DOHH2 (cell line): ENCODE data around the gene CCDC144A.
"Not testable (repeated sequence)": the region's sequence is repeated elsewhere in the genome, so short reads cannot be mapped to it uniquely, and the experiment has no call there.

Experiments
- H3F3A ChIP-seq: fragments of 200-600 bp; sonication (generic), shearing (Covaris generic); 2 replicates; pipeline ENCODE4 v1.6.0; 2016; ENCODE audit warnings: antibody characterized with exemption, mild to moderate bottlenecking; ENCODE audit not compliant: control insufficient read depth, insufficient read depth
- H3K27ac ChIP-seq: fragments of 200-600 bp; sonication (generic); 2 replicates; pipeline ENCODE4 v1.5.1; 2014; ENCODE audit warnings: low read depth, mild to moderate bottlenecking, low read length, moderate library complexity
- H3K27me3 ChIP-seq: fragments of 200-600 bp; sonication (generic); 2 replicates; pipeline ENCODE4 v1.6.1; 2014; ENCODE audit warnings: mild to moderate bottlenecking, low read length, mixed read lengths; ENCODE audit not compliant: control insufficient read depth
- H3K36me3 ChIP-seq: fragments of 200-600 bp; sonication (generic); 2 replicates; pipeline ENCODE4 v1.6.1; 2014; ENCODE audit warnings: mild to moderate bottlenecking, low read length, moderate library complexity, mixed read lengths; ENCODE audit not compliant: control insufficient read depth
- H3K4me1 ChIP-seq: fragments of 200-600 bp; sonication (generic); 2 replicates; pipeline ENCODE4 v1.6.1; 2014; ENCODE audit warnings: mild to moderate bottlenecking, low read length, mixed read lengths; ENCODE audit not compliant: control insufficient read depth
- H3K4me2 ChIP-seq: fragments of 200-600 bp; sonication (generic); 2 replicates; pipeline ENCODE4 v1.6.0; 2014; ENCODE audit warnings: mild to moderate bottlenecking, low read length, moderate library complexity
- H3K4me3 ChIP-seq: fragments of 200-600 bp; sonication (generic); 2 replicates; pipeline ENCODE4 v1.5.1; 2014; ENCODE audit warnings: mild to moderate bottlenecking, low read length, mixed read lengths
- H3K79me2 ChIP-seq: fragments of 200-600 bp; sonication (generic); 2 replicates; pipeline ENCODE4 v1.6.1; 2014; ENCODE audit warnings: mild to moderate bottlenecking, low read length, mixed read lengths; ENCODE audit not compliant: control insufficient read depth
- H3K9me2 ChIP-seq: fragments of 200-600 bp; sonication (generic); replicated peaks from 2 replicates; pipeline ENCODE4 v1.6.1; 2014; ENCODE audit warnings: mild to moderate bottlenecking, low read length, mixed read lengths; ENCODE audit not compliant: control insufficient read depth
- H3K9me3 ChIP-seq: fragments of 200-600 bp; sonication (generic); 2 replicates; pipeline ENCODE4 v1.6.1; 2014; ENCODE audit warnings: antibody characterized with exemption, low read length, mixed read lengths; ENCODE audit not compliant: control insufficient read depth, insufficient read depth
- H4K20me1 ChIP-seq: fragments of 200-600 bp; sonication (generic); 2 replicates; pipeline ENCODE4 v1.6.0; 2014; ENCODE audit warnings: low read depth, mild to moderate bottlenecking, antibody characterized with exemption, low read length, moderate library complexity; ENCODE audit not compliant: control insufficient read depth, insufficient read depth

CCDC144A gene

GRCh38 chr17:16687151-16687550, 2.9 kb upstream of the CCDC144A start:
- H3K4me1 ChIP-seq, H3K79me2 ChIP-seq, H4K20me1 ChIP-seq, H3K9me2 ChIP-seq, H3K27me3 ChIP-seq, H3K4me2 ChIP-seq, H3K36me3 ChIP-seq, H3K4me3 ChIP-seq, H3K27ac ChIP-seq, H3K9me3 ChIP-seq, H3F3A ChIP-seq: not testable (repeated sequence)

- H3K4me3 ChIP-seq, H3K4me1 ChIP-seq, H3K9me2 ChIP-seq, H3K27ac ChIP-seq, H4K20me1 ChIP-seq, H3F3A ChIP-seq, H3K27me3 ChIP-seq, H3K36me3 ChIP-seq, H3K4me2 ChIP-seq, H3K9me3 ChIP-seq, H3K79me2 ChIP-seq: not testable (repeated sequence)
These were observed 406 bp downstream of the CCDC144A start for GRCh38 chr17:16690447-16690846.

DNA sequence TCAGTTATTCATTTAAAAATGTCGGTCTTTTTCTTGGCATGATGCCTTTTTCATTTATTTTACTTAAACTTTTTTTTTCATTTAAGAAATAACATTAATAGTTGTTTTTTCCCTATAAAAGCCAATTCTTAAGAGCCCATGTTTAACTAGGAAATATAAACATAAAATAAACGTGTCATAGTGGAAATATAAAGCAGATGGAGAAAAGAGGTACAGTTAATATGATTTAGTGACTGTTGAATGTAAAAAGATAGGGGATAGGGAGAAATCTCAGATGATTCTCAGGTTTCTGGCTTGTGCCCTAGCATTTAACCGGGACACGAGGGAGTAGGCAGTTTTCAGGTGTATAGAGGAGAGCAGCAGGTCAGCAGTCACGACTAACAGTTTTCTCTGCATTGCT, 7.6 kb downstream of the CCDC144A start:
- H3K79me2 ChIP-seq, H3K4me3 ChIP-seq, H3K9me3 ChIP-seq, H3F3A ChIP-seq, H4K20me1 ChIP-seq, H3K4me2 ChIP-seq, H3K36me3 ChIP-seq, H3K27ac ChIP-seq, H3K4me1 ChIP-seq, H3K9me2 ChIP-seq, H3K27me3 ChIP-seq: not testable (repeated sequence)

DNA sequence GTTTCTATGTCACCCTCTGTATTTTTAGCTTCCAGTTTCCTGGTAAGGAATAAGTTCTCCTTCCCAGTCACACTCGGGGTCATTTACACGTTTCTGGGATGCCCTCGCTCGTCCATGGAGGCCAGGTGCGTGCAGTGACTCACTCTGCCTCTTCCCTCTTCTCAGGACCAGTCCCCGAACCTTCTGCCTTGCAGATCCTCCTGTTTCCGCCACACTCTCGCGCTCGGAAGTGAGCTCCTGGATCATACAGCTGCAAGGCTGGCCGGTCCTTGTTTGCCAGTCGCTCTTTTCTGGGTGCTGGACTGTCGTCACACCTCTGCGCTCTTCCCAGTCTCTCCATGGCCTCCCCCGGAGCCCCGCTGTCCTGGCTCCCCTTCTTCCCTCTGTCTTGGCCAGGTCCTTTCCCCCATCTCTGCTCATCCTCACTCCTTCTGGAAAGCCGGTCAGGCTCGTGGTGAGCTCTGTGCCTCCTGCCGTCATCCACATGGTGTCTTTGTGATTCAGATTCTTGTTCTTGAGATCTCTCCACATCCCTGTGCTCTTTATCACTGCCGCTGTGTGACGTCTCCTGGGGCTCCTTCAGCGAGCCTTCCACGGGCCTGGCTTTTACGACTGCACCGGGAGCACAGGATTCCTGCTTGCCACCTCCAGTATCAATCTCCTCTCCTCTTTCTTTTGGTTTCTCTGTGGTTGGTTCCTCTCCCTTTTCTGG, 55.6 kb downstream of the CCDC144A start:
- not testable (repeated sequence) for H3K79me2 ChIP-seq, H3K4me2 ChIP-seq, H3K27me3 ChIP-seq, H3K9me3 ChIP-seq, H3F3A ChIP-seq, H3K9me2 ChIP-seq, H3K36me3 ChIP-seq, H3K27ac ChIP-seq, H4K20me1 ChIP-seq, H3K4me3 ChIP-seq, H3K4me1 ChIP-seq

DNA sequence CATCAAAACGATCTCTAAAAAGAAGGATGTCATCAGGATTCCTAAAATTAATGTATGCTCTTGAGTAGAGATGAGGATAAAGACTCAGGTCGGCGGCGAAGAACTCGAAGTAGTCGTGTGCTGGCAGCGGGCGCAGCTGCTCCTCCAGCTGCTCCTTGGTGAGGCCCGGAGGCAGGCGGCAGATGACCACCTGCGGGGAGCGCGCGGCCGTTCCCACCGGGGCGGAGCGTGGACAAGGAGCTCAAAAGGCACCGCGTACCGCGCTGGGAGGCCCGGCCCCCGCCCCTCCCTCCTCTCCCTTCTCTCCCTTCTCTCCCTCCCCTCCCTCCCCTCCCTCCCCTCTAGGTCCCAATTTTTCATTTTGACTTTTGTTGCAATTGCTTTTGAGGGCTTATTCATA, 56.5 kb downstream of the CCDC144A start:
- not testable (repeated sequence) for H3K79me2 ChIP-seq, H3K27me3 ChIP-seq, H3K36me3 ChIP-seq, H3K4me3 ChIP-seq, H3K27ac ChIP-seq, H3K4me1 ChIP-seq, H3K9me2 ChIP-seq, H4K20me1 ChIP-seq, H3K4me2 ChIP-seq, H3K9me3 ChIP-seq, H3F3A ChIP-seq

GRCh38 chr17:16750515-16750914, 60.5 kb downstream of the CCDC144A start:
- H3K9me3 ChIP-seq, H3K4me1 ChIP-seq, H3K27ac ChIP-seq, H3K4me2 ChIP-seq, H3K27me3 ChIP-seq, H4K20me1 ChIP-seq, H3K4me3 ChIP-seq, H3K36me3 ChIP-seq, H3K9me2 ChIP-seq, H3F3A ChIP-seq, H3K79me2 ChIP-seq: not testable (repeated sequence)
